CD4-positive, alpha-beta T cell treated with Interleukin-15 for 1 hour (primary cell): Measurements from ENCODE around the gene PDX1.

ENCODE experiments used
- DNase-seq: peaks from one replicate; pipeline ENCODE4 v3.0.0-alpha.2; 2020

The PDX1 gene

GRCh38 chr13:27919934-27920676 lies at the start of gene PDX1:
PDX1 (plus strand) TSS chr13:27920000; CDS start chr13:27920139, 139 bp downstream.
- DNase-seq: no peak

- no peak for DNase-seq
These were observed 41.5 kb upstream of the PDX1 start for GRCh38 chr13:27878274-27878673.

- DNase-seq: no peak
These were observed 30.3 kb upstream of the PDX1 start for GRCh38 chr13:27889471-27889870.

- no peak for DNase-seq
These were observed 23.1 kb upstream of the PDX1 start for GRCh38 chr13:27896726-27897125.

DNA sequence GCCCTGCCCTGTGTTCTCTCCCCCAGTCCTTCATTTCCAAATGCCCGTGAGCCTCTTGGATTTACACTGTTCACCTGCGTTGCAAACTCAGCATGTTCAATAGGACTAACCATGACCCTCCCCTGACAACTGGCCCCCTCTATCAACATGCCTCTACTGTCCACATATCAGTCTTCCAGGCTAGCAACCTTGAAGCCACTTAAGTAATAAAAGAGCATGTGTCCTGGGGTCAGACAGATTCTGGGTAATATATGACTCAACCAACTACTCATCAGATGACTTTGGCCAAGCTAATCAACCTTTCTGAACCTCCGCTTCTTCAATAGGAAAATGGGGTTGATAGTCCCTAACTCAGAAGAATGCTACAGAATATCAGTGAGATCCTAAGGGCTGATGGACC lies 15.1 kb upstream of the PDX1 start:
- DNase-seq: no peak

DNA sequence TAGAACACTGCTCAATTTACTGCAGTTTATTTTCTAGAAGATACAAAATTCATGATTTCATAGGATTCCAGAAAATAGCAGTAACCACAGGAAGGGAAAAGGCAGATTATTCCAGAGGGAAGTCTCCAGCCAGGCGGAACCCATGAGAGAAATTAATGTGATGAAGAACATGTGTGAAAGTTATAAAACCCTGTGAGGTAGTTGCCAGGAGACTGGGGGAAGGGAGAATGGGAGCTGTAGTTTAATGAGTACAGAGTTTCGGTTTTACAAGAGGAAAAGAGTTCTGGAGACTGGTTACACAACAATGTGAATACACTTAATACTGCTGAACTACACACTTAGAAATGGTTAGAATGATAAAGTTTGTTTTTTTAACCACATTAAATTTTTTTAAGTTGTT lies 14.2 kb upstream of the PDX1 start:
- no peak for DNase-seq

GRCh38 chr13:27907121-27907787 lies 12.5 kb upstream of the PDX1 start:
- DNase-seq: no peak

- DNase-seq: no peak
These were observed 10.4 kb upstream of the PDX1 start for GRCh38 chr13:27909378-27909777.

DNA sequence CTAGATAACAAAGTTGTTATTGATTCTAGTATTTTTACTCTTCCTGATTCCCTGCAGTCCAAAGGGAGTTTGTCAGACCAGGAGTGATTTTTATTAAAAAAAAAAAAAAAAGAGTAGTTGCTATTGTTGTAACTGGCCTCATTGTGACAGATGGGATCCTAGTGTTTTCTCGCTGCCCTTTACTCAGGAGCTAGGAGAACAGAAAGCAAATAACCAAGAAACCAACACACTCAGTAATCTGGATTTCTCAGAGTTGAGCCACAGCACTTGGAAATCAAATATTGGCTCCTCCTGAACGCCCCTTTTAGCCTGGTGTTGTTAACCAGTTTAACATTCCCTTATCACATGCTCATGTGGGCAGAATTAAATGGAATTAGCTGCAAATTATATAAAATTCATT lies 8.3 kb upstream of the PDX1 start:
- DNase-seq: no peak

DNA sequence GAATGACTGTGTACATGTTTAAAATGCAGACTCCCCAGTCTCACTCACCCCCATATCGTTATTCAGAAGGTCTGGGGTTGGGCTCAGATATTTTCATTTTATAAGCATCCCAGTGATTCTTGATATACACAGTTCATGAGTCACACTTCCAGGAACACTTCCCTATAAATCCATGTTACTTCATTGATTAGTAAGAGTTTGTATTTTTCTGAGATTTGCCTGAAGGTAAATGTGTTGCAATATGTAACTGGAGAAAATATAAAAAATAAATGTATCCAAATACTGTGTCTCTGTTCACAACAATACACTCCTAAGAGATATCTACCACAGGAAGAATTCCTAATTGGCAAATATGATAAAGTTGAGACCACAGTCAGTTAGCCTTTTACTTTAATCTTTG lies 6.6 kb upstream of the PDX1 start:
- no peak for DNase-seq

GRCh38 chr13:27915301-27916207 lies 4.2 kb upstream of the PDX1 start:
- DNase-seq: no peak

- DNase-seq: no peak
These were observed 2.5 kb upstream of the PDX1 start for GRCh38 chr13:27917121-27917947.

DNA sequence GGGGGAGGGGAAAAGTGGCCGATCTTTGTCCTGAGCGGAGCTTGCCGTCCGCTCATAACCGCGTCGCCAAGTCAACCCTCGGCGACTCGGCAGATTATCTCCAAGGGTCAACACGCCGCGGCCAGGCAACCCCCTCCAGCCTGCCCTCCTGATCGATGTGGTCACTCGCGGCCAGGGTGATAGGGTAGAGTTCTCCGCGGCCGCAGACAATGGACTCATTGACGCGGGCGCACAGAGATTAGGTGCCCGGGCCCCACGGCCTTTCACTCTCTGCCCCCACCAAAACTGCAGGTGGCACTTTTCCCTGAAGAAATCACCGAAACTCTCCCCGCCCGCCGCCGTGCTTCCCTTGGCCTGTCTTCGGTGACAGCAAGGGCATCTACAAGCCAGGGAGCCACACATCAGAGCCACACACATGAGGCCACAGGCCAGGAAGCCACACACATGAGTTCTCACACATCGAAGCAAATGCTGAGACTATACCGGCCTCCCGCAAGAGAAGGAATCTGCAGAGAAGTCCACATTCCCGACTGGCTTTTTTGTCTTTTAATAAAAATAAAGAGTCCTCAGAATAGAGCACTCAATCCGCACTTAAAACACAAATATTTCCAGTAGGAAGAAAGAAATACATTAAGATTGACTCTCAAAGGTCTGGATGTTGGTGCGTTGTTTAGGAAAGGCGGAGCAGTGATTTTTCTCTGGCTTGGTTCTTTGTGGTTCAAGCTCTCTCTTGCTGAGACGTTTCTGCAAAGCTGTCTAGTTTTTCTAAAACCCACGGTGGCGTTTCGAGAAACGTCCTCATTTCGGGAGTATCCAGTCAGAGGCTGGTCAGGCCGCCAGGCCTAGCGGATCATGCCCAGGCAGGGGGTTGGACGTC lies 1.5 kb upstream of the PDX1 start:
- no peak for DNase-seq

DNA sequence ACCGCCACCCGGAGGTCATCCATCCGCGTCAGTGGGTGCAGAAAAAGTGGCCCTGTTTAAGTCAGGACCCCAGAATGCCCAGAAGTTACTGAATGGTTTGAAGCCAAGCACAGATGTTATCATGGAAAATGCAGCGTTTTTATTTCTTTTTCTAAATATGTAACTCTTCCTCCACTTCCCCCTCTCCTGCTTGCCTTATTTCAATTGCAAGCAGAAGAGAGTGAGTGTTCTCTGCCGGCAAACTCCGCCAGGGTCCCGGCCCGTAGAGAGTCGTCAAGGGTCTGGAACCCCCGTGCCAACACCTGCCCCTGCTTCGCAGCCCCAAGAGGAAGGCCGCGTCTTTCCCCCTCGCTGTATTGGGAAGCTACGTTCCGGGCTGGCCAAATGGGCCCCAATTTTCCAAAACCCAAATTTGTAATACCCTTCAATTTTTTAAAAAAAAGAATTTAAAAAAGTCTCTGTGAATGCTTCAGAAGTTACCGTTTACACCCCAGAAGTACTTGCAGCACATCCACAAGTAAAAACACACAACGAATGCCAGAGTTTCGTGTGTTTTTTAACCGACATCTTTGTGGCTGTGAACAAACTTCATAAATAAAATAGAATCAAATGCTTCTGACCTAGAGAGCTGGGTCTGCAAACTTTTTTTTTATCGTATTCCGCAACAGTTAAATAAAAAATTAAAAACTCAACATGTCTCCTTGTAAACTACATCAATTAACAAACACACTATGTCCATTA lies 712 bp upstream of the PDX1 start:
- no peak for DNase-seq

GRCh38 chr13:27919659-27919933 lies 204 bp upstream of the PDX1 start:
- no peak for DNase-seq

DNA sequence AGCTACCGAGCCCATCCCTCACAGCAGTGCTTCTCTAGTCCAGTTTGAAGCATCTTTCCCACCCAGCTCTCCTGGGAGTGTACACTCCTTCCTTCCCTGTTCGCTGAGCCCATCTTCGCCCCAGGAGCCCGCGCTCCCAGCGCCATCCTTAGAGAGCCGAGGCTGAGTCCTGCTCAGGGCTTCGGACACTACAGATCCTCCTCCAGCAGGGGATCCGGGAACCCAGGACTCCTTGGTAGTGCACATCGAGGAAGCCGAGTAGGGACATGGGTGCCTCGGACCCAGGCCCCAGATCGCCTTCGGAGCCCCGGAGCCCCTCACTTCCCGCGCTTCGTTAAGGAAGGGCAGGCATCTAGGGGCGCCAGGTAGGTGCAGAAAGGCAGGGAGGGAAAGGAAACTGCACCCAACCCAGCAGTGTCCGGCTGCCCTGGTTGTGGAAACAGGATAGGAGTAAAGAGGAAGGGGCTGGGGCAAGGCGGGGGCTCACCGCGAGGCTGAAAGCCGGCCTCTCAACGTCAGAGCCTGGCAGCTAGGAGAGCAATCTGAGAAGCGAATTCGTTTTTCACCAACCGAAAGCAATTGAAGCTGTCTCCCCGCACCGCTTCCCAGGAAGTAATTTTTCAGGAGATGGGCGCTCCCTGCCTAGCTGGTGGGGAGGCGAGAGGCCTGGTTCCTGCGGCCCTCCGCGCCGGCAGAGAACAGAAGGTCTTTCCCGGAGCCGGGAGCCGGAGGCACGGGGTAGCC lies 1.0 kb downstream of the PDX1 start:
- no peak for DNase-seq

GRCh38 chr13:27921421-27921960 lies 1.7 kb downstream of the PDX1 start:
- no peak for DNase-seq

- no peak for DNase-seq
These were observed 2.4 kb downstream of the PDX1 start for GRCh38 chr13:27921961-27922882.
